MM.1S (cell line): ENCODE data around the gene MAPK10.

Experiments
- EZH2 ChIP-seq: fragments of 300-600 bp; sonication (generic); optimal IDR thresholded peaks from 2 replicates; pipeline ENCODE3; 2017; ENCODE audit warnings: low read depth, mild to moderate bottlenecking, antibody characterized with exemption, low read length, mixed read lengths
- EZH2phosphoT487 ChIP-seq: fragments of 300-600 bp; sonication (generic); IDR thresholded peaks from 2 replicates; pipeline ENCODE4 v1.6.1; 2018; ENCODE audit warnings: antibody characterized with exemption, low read length
- TF ChIP-seq, protein P1 (sequence below): fragments of 300-600 bp; sonication (generic); IDR thresholded peaks from 2 replicates; pipeline ENCODE4 v1.5.1; 2016; ENCODE audit warnings: antibody characterized with exemption, low read length, mixed read lengths

DNA sequence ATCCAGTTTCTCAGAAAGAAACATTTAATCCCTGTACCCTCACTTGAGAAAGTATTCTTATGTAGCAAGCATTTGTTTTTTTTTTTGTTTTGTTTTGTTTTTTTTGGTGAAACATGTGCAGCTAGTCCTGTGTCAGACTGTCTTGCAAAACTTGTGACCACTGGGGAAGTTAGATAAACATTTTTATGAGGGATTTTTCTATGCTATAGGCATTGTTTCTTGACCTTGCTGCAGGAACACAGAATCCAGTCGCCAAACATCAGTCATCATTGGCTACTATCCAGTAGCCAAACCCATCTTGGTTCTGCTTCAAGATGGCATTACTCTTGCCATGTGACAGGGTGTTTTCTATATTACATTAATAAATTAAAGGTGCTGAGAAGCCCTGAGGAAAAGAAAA is 7.7 kb upstream of the MAPK10 start:
- TF ChIP-seq, protein P1, sequence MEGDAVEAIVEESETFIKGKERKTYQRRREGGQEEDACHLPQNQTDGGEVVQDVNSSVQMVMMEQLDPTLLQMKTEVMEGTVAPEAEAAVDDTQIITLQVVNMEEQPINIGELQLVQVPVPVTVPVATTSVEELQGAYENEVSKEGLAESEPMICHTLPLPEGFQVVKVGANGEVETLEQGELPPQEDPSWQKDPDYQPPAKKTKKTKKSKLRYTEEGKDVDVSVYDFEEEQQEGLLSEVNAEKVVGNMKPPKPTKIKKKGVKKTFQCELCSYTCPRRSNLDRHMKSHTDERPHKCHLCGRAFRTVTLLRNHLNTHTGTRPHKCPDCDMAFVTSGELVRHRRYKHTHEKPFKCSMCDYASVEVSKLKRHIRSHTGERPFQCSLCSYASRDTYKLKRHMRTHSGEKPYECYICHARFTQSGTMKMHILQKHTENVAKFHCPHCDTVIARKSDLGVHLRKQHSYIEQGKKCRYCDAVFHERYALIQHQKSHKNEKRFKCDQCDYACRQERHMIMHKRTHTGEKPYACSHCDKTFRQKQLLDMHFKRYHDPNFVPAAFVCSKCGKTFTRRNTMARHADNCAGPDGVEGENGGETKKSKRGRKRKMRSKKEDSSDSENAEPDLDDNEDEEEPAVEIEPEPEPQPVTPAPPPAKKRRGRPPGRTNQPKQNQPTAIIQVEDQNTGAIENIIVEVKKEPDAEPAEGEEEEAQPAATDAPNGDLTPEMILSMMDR, result no peak
- TF ChIP-seq EZH2 (no peak), EZH2phosphoT487 (no peak)
